ENCODE results near the gene PRM2.
A peak's percentile ranks its signal among the peaks of the same experiment; 100 is the strongest.

The PRM2 gene, protein sequence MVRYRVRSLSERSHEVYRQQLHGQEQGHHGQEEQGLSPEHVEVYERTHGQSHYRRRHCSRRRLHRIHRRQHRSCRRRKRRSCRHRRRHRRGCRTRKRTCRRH

DNA sequence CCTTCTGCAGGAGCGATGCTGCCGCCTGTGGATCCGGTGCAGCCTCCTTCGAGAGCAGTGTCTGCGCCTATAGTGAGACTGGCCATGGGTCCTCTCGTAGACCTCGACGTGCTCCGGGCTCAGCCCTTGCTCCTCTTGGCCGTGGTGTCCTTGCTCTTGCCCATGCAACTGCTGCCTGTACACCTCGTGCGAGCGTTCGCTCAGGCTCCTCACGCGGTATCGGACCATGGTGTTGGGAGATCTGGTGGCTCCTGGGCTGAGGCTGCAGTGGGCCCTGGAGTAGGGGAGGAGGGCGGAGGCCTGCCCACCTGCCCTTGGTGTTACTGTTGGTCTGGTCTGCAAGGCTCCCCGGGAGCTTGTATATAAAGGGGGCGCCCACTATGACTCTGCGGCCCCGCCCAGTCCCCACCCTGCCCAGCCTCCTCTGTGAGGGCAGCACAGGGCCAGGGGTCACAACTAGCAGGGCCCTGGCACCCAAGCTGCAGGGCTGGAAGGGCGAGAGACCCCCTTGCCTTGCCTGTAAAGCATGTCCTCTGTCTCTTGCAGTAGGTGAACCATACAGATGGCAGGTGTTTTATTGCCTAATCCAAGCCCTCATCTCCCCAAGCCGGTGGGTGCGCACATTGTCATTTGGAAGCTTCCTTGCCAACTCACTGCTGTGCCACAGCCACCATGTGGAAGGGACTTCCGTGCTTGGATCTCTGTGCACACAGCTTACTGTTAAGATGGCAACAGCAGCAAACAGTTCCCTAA, at the start of gene PRM2:
Gene PRM2, minus strand, starts transcription at position 338 of the 753 bp plus-strand sequence. Its CDS starts 110 bp downstream, at position 228.
- DNase-seq: no peak

DNA sequence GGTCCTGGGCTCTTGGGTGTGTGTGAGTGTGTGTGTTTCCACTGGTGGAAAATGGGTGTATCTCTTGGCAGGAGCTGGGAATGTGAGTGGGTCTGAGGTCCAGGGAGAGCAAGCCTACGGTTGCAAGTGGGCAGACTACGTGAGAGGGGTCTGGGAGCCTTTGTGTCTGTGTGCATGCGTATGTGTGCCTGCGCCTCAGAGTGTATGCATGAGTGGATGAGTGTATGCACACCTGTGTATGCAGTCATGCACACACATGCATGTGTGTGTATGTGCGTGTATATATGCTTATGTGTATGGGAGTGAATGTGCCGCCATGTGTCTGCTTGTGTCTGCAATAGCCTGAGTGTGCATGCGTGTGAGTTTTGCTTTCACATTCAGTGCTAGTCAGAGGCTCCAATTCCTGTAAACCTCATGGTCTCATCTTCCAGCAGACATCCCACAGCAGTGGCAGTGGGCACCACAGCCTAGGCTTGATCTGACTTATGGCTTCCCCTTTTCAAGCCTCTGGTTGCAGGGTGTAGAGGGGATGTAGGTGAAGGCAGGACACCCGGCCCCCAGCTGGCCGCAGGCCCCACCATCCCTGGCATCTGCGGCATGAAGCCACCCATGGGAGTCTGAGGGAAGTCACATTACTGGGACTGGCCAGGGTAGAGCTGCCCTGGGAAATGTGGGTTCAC, 49.3 kb upstream of the PRM2 start:
- no peak for DNase-seq

GRCh38 chr16:11323551-11324336, 47.5 kb upstream of the PRM2 start:
- no peak for DNase-seq

DNA sequence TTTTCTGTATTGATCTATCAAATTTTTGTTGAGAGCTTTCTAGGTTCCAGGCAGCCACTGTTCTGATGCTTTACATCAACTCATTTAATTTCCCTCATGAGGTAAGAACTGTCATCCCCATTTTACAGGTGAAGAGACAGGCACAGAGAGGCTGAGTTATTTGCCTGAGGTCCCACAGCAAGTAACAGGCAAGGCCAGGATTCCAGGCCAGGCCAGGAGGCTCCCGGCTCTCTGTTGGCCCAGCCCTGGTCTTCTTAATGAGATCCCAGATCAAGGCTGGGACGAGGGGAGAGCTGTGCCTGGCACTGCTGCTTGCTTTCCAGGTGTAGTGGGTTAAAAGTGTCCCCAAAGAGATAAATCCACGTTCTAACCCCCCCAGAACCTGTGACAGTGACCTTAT, 46.5 kb upstream of the PRM2 start:
- no peak for DNase-seq

GRCh38 chr16:11321662-11322061, 45.4 kb upstream of the PRM2 start:
- no peak for DNase-seq

GRCh38 chr16:11320170-11320569, 43.9 kb upstream of the PRM2 start:
- DNase-seq: no peak

- DNase-seq: peak in 1 of 6 experiments; percentile 6
Measured at GRCh38 chr16:11319529-11320146, 43.4 kb upstream of the PRM2 start.

GRCh38 chr16:11318817-11319216, 42.5 kb upstream of the PRM2 start:
- DNase-seq: no peak

DNA sequence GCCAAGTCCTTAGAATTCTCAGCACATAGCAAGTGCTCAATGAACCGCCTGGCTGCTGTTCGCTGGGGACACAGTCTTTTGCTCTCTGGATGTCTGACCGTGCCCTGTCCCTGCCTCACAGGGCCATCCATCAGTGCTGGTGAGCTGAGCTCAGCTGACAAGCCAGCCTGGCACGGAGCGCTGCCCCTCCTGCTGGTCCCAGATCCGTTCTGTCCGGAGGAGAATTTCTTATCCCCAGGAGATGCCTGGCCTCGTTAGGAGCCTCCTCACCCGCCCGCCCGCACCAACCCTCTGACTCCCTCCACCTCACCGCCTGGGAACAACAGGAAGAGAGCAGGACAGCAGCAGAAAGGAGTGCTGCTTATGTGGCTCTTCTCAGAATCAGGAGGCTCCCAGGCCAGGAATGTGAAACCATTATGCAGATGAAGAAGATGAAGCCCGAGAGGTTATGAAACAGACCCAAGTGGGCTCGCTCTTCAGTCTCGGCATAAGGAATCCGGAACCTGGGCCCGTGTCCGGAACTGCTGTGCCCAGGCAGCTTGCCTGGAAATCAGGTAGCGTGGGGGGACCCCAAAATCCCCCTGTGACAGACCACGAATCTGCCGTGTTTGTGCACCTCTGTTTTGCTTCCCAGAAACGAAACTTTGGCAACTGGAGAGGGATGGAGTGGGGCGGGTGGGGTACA, 40.2 kb upstream of the PRM2 start:
- DNase-seq: no peak

- no peak for DNase-seq
Measured at GRCh38 chr16:11315510-11315909, 39.2 kb upstream of the PRM2 start.

DNA sequence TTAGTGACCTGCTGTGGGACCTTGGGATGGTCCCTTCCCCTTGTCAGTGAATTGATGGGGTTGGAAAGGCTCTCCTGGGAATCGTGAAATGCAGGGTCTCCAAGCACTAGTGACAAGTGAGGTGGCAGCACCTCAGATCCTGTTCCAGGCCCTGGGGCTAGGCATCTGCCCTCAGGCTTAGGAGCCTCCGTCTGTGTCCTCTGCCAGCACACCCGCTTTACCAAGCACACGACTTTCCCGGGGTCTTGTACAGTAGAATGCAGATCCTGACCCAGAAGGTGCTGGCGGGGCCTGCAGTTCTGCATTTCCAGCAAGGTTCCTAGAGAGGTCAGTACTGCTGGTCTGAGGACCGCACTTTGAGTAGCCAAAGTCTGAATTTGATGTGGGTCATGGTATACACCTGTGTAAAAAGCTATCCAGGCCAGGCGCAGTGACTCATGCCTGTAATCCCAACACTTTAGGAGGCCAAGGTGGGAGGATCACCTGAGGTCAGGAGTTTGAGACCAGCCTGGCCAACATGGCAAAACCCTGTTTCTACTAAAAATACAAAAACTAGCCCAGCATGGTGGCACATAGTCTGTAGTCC, 38.1 kb upstream of the PRM2 start:
- DNase-seq: no peak

DNA sequence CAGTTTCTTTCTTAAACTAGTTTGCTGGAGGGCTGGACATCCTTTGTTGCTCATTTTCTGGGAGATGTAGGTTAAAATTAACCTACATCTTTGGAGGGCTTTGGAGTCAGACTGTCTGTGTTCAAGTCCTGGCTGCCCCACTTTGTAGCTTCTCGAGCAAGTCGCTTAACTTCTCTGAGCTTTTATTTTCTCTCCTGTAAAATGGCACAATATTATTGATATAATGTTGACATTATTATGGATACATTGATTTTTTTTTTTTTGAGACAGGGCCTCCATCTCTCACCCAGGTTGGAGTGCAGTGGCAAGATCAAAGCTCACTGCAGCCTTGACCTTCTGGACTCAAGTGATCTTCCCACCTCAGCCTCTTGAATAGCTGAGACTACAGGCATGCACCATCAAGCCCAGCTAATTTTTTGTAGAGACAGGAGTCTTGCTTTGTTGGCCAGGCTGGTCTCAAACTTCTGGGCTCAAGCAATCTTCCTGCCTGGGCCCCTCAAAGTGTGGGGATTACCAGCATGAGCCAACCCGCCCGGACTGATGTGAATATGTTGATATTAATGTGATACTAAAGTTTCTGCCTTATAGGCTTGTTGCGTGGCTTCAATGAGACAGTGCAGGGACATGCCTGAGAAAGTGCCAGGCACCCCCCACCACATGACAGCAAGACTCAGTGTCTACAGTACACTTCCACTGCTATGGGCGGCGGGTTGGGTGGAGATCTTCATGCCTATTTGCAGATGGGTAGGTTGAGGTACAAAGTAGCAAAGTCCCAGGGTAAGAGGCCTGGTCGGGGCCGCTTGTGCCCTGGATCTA, 37.4 kb upstream of the PRM2 start:
- DNase-seq: no peak

DNA sequence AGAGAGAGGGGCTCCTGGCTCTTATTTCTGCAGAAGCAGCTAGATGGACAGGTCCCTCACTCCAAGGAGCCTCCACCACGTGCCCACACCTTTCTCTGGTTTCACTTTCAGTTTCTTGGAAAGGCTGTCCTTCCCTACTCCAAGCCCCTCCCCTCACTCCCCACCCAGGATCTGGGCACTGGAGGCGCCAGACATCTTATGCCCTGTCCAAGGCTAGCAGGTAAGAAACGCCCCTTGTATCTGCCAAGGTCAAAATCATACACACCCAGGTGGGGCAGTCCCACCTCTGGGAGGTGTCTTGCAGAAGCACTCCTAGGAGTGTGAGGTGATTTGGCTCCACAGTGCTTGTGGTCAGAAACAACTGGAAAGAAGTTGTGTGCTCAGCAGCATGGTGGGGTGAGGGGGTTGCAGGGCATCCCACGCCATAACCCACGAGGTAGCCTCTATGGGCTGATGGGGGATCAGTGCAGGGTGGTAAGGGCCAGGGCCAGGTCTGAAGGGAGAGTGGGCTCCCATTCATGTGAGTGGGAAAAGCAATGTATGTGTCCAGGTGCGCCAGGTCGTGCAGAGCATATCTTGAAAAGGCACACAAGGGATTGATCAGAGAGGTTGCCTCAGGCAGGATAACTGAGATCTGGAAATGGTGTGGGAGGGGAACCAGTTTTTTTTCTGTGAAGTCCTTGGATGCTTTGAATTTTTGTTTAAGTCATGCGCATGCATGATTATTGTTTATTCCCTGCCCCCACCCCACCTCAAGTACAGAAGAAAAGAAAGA, 36.6 kb upstream of the PRM2 start:
- peak in 2 of 6 experiments; percentile 11 to 18 for DNase-seq

- DNase-seq: peak in 3 of 6 experiments; percentile 61 to 71 (median 69)
Measured at GRCh38 chr16:11310997-11311561, 34.8 kb upstream of the PRM2 start.

DNA sequence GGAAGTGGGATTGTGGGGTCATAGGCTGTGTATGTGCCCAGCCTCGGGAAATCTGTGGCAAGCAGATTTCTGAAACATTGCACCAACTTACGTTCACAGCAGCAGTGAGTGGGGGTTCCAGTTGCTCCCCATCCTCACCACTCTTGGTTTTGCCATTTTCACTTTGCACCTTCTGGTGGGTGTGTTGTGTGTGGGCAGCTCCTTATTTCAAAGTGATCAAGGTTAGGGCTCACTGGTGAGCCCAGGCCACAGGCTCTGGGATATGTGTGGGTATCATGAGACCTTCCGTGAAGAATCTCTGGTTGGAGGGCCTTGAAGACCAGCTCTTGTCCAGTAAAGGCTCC, 34.3 kb upstream of the PRM2 start:
- DNase-seq: no peak

DNA sequence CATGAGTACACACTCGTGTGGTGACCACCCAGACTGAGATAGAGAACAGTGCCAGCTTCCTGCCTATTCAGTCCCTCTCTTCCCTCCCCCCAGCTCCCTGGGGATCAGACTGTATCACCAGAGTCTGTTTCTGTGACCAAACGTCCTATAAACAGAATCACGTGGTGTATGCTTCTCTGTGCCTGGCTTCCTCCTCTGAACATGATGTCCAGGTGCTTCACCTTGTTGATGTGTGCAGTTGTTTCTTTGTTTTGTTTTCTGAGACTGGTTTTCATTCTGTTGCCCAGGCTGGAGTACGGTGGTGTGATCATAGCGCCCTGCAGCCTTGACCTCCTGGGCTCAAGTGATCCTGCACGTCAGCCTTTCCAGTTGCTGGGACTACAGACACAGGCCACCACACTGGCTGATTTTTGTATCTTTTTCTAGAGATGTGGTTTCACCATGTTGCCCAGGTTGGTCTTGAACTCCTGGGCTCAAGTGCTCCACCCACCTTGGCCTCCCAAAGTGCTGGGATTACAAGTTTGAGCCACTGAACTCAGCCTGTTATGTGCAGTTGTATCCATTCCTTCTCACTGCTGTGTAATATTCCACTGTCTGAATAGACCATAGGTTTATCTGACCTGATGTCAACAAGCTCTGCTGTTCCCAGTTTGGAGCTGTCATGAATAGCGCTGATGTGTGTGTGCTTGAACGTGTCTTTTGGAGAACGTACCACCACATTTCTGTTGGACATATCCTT, 33.8 kb upstream of the PRM2 start:
- DNase-seq: no peak

GRCh38 chr16:11308493-11309283, 32.4 kb upstream of the PRM2 start:
- DNase-seq: no peak
